Liver (tissue), 3 donors: ENCODE results near the gene SEMA6B.

Experiments
- ATF3 ChIP-seq: IDR thresholded peaks from 2 replicates; pipeline ENCODE4 v1.6.1; 2016; ENCODE audit warnings: antibody characterized with exemption
- CTCF ChIP-seq: fragments of 150-350 bp; IDR thresholded peaks from 2 replicates; pipeline ENCODE4 v1.5.1; 2017; ENCODE audit warnings: improper control_type of control experiment, low read depth, low read length; ENCODE audit not compliant: missing input control
- EGR1 ChIP-seq, 2 donors: IDR thresholded peaks; 2 replicates each; pipeline ENCODE4 v1.6.1; 2016 to 2018; ENCODE audit warnings: antibody characterized with exemption in 2 of 2, low read depth in 2 of 2
- FOXA1 ChIP-seq: IDR thresholded peaks from 2 replicates; pipeline ENCODE4 v1.6.1; 2016; ENCODE audit warnings: antibody characterized with exemption
- GABPA ChIP-seq, 2 donors: IDR thresholded peaks in 1 of 2; conservative IDR thresholded peaks in 1 of 2; 2 replicates each; pipeline ENCODE4 v1.6.1; 2016; ENCODE audit warnings: antibody characterized with exemption in 2 of 2, mild to moderate bottlenecking in 1 of 2, moderate library complexity in 1 of 2
- HNF4G ChIP-seq: IDR thresholded peaks from 2 replicates; pipeline ENCODE4 v1.6.1; 2016; ENCODE audit warnings: antibody characterized with exemption
- MAX ChIP-seq: IDR thresholded peaks from 2 replicates; pipeline ENCODE4 v1.6.1; 2016; ENCODE audit warnings: antibody characterized with exemption
- SP1 ChIP-seq: IDR thresholded peaks from 2 replicates; pipeline ENCODE4 v1.6.1; 2018; ENCODE audit warnings: antibody characterized with exemption, mild to moderate bottlenecking
- TAF1 ChIP-seq: conservative IDR thresholded peaks from 2 replicates; pipeline ENCODE4 v1.6.1; 2016; ENCODE audit warnings: antibody characterized with exemption, mild to moderate bottlenecking
- donor health status: healthy.
- donor health status: healthy.

- TF ChIP-seq EGR1 (IDR thresholded peaks at IDR 0.05; ENCODE audit: low read depth in 2 of 2) = no peak
- TF ChIP-seq SP1 = no peak
- no peak for TF ChIP-seq HNF4G
- TF ChIP-seq MAX = no peak
- TF ChIP-seq ATF3 = no peak
- no peak for TF ChIP-seq CTCF
- no peak for TF ChIP-seq TAF1
- TF ChIP-seq FOXA1 = no peak
- no peak for TF ChIP-seq GABPA (IDR thresholded peaks at IDR 0.05 in 1 of 2, conservative IDR thresholded peaks at IDR 0.05 in 1 of 2)
Observed at GRCh38 chr19:4504297-4504701, 55.2 kb downstream of the SEMA6B start.
